RPMI8226 (cell line): ENCODE measurements around the gene STPG3.

ENCODE experiments used
- DNase-seq: peaks from one replicate; pipeline ENCODE4 v3.0.0-alpha.2; 2015

Gene STPG3

DNA sequence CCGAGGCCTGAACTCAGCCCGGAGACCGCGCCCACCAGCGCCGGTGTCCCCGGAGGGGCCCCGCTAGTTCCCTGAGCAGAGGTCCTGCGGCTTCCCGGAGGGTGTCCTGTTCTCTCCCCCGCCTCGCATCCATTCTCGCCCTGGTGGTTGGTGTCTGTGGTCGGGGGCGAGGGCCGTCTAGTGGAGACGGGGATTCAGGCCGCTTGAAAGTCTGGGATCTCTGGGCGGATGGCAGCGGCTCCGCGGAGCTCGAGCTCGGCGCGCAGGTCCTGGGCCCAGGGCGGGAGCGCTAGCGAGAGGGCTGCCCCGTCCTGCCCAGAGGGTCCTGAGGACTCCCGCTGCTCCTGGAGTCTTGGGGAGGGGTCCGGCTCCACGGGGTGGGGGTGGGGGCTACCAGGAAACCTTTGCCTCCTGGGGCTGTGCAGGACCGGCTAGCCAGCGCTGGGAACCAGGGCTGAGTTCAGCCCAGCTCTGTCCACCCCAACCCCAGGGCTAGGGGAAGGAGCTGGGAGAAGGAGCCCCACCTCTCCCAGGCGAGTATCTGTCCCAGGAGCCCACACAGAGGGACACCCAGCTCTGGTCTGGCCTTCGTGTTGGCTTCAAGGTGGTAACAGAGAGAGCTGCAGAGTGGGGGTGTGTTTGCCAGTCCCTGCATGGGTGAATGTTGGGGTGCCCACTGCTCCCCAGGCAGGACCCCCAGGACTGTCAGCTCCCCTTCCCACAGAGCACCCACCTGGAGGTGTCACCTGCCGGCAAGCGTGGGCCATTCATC is 30.4 kb downstream of the STPG3 start:
- no peak for DNase-seq

DNA sequence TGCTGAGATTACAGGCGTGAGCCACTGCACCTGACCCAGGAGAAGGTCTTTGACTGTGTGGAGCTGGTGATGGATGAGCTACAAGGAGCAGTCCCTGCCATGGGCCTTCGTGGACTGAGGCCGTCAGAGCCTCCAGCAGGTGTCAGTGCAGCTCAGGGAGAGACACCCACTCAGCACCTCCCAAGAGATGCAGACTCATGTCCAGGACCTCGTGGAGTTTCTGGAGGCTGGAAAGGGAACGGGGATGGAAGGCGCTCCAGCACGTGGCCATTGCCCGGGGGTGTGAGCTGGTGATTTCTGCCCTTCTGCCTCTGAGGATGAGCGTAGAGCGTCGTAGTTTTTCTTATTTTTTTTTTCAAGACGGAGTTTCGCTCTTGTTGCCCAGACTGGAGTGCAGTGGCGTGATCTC is 35.9 kb downstream of the STPG3 start:
- DNase-seq: peak; percentile 87

DNA sequence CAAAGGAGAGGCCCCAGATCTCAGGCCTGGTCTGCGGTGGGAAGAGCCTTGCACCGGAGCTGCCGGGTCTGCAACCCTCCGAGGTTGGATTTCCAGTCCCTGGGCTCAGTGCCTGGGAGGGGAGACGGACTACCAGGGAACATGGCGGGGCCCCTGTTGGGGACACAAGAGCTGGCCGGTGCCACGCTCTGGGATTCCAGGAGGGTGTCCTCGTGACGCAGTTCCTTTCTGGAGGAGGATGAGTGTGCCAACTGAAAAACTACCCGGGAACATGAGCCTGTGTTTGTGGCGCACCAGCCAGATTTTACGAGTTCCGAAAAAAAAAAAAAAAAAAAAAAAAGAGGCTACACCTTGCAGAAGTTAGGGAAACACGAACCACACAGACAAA is 42.0 kb downstream of the STPG3 start:
- DNase-seq: no peak

DNA sequence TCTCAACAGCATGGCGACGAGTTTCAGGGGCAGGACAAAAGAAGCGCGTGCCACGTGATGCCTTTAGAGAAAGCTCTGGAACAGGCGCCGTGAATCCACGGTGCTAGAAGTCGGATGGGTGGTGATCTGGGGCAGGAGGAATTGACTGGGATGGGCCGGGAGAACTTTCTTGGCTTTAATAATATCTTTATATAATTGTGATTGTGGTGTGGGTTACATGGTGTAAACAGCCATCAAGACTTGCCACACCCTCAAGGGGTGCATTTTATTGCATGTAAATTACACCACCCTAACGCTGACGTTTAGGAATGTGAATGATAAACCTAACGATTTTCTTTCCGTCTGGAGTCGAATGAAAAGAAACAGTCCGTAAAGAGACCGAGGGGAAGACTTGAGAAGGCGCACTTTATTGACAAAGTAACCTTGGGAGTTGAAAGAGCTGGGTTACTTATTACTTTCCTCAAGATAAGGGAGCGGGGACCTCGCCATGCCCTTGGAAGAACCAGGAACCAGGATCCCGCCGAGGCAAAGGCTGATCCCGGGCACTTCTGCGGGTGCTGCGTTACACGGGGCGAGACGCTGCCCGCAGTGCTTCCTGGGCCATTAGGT is 42.5 kb downstream of the STPG3 start:
- no peak for DNase-seq

DNA sequence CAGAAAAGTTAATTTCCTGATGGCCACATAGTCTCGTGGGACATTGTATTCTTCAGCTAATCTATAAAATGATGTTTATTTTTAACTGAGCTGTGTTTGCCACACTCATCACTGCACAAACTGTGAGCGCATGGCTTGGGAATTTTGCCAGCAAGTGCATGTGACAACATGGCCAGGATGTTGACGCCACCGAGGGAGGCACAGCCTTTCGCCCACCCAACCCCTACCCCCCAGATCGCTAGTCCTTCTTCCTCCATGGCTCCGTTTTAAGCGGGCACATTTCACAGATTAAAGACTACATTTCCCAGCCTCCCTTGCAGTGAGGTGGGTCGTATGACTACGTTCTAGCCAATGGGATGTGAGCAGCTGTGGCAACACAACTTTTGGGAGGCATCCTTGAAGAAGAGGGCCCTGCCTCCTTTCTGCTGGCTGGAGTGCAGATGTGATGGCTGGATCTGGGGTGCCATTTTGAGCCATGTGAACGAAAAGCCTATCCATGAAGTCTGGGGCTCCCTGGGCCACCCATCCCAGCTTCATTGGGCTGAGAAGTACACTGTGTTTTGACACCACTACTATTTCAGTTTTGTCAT is 43.1 kb downstream of the STPG3 start:
- peak; percentile 75 for DNase-seq

DNA sequence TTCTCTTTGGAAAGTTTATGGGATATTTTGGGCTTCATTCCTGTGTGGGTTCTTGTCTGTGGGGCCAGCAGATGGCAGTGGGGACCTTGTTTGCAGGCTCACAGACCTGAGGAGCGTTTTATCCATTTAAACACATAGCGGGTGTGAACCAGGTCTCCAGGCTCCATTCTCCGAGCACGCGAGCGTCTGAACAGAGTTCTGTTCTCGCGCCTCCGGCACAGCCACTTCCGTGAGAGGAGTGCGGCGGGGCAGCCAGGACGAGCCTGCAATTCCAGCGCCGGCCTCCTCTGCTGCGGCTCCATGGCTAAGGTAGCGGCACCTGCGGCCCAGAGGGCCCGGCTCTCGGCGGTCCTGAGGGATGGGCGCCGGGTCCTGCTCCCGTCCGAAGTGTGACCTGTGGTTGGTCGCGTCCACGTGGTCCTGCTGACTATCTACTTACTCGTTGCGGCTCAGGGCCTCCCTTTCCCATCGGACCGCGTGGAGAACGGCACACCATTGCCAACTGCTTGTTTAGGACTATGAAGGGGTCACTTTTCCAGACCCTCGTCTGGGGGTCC is 43.7 kb downstream of the STPG3 start:
- DNase-seq: peak; percentile 51

DNA sequence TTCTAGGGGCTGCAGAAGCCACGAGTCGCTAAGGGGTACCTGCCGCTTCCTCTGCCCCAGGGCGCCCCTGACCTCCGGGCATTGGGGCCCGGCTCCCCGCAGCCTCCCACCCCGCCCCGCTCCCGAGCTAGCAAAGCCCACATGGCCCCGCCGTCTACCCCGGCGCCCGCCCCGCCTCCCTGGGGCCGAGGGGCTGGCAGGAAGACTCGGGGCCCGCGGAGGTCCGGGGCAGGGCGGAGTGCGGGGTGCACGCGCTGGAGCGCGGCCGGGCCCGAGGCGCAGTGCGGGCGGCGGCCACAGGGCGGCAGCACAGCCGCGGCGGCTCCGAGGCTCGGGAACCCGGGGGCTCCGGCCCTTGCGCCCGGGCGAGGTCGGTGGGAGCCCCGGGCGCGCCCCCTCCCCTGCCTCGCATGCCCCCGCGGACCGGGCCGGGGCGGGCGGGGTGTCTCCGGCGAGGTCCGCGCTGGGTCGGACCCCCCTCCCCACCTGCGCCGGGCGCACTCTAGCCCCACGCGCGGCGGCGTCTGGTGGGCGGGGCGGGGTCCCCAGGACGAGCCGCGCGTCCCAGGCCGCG is 44.2 kb downstream of the STPG3 start:
- DNase-seq: peak; percentile 78

DNA sequence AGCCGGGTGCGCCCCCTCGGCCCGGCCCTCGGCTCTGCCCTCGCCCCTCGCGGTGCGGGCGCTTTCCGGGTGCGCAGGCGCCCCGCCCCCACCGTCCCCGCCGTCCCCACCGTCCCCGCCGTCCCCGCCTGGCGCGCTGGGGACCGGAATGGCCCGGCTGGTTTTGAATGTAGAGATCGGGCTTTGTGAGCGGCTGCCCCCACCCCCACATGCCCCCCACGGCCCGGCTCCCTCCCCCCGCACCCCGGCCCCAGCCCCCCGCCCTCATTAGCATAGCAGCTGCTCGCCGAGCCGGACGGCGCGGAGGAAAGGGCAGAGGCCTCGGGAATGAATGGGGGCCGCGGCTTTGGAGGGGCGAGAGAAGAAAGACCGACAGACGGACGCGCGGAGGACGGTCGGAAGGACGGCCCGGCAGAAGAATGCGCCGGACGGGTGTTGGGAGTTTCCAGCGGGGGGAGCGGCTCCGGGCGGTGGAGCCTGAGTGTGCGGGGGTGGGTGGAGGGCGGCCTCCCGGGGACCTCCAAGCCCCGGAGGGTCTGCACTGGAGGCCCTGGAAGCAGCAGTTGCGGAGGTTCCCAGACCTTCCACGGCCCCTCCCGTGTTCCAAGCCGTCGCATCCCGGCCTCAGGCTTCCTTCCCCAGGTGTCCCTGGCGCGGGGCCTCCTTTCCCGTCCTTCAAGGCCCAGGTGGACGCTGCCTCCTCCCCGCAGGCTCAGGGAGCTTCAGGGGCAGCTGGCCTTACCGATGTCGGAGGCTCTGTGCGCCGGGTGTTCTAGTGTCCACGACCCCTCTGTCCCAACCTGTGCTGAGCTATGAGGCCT is 45.0 kb downstream of the STPG3 start:
- no peak for DNase-seq

DNA sequence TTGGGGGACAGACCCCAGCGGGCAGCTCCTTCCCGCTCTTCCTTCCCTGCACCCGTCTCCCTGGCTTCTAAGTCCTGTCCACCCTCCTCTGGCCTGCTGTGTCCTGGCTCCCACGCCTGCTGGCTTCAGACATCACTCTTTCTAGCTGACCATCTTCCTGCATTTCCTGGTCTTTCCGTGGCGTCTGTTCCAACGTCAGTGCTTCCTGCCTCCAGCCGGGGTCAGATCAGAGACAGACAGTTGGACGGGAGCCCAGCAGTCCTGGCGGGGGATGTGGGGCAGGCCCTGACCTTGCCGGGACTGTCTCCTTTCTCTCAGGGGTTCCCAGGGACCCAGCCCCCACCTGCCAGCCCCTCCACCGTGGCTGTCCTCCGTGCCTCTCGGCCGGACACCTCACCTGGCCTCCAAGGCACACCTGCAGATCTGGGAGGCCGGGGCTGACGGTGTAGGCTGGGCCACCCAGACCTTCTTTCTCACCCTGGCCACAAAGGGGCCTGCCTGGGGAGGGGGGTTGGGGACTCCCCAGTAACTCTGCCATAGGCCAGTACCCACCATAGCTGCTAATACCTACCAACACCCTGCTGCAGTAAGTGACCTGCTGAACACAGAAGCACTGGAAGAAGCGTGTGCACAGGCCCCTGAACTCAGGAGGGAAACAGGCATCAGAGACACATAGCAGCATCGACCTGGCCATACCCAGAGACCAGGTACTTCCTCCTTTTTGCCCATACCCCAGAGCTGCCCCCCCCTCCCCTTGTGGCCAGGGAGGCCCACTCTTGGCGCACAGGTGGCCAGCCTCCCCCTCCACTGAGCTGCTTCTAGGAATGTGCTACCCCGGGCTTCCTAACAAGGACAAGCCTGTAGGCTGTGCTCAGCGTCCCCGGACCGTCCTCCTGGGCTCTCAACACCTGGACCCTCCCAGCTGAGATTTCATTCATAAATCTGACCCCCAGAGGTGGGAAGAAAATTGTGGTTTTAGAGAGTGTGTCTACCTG is 45.9 kb downstream of the STPG3 start:
- peak; percentile 84 for DNase-seq

DNA sequence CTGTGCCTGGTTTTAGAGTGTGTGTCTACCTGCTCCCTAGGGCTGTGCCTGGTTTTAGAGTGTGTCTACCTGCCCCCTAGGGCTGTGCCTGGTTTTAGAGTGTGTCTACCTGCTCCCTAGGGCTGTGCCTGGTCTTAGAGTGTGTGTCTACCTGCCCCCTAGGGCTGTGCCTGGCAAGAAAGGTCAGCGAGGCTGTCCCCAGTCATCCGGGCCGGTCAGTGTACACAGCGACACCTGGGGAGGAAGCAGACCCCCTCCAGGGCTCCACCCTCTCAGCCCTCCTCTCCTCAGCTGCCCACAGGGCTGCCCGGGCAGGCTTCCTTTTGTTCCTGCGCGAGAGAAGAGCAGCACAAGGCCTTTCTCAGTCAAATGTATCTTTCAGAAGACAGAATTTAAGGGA is 46.9 kb downstream of the STPG3 start:
- no peak for DNase-seq

DNA sequence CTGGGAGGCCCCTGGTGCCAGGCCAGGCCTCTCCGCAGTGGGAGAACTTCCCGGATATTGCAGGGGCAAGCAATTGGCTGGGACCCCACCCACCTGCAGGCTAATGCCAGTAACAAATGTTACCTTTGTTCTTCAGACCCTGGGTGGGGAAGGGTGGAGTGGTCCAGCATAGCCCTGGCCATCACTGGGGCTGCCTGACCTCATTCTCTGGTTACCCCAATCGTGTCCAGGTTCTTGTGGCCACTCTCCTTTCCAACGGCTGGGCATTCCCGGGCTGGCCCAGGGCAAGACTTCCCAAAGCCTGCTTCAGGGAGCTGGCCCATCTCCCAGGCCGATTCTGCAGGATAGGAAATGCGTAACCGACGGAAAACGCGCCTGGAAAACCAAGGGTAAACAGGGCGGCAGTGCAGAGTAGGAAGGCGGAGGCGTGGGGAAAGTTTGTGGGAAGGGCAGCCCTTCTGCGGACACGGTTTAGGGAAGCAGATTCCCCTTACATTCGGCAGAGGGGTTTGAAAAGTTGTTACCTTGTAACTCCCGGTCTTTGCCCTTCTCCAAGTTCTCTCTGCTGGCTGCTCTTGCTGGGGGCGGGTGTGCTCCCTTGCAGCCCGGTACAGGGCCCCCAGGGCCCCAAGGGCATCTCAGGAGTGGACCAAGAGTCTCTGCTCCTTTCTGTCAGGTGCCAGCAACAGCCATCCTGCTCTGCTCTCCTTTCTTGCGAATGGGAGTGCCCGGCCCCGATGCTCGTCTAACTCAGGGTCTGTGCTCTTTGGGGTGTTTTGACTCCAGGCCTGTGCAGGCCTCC is 47.5 kb downstream of the STPG3 start:
- DNase-seq: no peak

DNA sequence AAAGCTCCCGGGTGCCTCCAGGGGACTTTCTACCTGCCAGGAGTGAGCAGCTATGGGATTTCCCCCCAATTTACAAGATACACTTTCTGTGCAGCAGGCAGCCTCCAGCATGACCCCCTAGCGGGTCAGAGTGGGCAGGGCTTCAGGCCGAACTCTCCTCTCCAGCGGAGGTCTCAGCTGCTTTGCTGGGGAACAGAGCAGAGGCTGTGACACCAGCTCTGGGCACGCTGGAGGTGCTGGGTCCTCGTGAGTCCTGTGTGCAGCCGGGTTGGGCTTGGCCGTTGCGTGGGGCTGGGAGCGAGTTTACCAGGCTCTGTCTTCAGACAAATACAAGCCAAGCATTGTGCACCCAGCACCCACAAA is 48.1 kb downstream of the STPG3 start:
- DNase-seq: no peak

DNA sequence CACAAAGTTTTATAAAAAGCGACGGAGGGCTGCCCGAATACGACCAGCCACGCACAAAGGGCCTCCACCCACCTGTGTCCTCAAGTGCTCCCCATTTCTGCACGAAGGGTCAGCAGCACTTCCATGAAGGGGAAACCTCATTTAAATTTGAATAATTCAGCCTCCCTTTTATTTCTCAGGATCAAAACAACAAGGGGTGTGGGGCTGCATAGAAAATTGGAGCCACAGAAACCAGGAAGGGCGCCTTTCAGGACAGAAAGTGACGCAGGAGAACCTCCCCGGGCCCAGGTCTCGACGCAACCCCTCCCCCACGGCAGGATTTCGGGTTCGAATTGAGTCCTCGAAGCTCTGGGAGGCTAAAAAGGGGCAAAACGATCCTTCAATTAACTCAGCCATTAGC is 48.9 kb downstream of the STPG3 start:
- no peak for DNase-seq

DNA sequence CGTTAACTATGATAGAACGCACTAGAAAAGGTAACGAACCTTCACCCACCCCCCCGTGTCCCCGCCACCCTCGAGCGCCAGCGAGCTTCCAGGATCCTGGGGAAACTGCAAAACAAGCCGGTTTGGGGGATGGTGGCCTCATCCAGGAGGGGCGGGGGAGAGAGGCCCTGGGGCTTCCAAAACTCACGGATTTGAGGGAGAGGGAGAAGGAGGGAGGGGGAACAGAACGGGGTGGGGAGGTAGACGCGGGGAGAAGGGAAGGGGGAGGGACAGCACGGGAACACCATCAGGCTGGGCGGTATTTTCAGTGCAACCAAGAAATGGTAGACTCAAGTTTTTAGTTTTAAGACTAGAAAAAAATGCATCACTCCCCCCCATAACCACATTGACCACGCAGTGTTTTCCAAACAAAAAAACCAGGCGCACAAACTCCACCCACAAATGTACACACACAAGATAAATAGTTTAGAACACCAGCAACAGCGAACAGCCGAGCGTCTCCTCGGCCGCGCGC is 49.5 kb downstream of the STPG3 start:
- peak; percentile 69 for DNase-seq

DNA sequence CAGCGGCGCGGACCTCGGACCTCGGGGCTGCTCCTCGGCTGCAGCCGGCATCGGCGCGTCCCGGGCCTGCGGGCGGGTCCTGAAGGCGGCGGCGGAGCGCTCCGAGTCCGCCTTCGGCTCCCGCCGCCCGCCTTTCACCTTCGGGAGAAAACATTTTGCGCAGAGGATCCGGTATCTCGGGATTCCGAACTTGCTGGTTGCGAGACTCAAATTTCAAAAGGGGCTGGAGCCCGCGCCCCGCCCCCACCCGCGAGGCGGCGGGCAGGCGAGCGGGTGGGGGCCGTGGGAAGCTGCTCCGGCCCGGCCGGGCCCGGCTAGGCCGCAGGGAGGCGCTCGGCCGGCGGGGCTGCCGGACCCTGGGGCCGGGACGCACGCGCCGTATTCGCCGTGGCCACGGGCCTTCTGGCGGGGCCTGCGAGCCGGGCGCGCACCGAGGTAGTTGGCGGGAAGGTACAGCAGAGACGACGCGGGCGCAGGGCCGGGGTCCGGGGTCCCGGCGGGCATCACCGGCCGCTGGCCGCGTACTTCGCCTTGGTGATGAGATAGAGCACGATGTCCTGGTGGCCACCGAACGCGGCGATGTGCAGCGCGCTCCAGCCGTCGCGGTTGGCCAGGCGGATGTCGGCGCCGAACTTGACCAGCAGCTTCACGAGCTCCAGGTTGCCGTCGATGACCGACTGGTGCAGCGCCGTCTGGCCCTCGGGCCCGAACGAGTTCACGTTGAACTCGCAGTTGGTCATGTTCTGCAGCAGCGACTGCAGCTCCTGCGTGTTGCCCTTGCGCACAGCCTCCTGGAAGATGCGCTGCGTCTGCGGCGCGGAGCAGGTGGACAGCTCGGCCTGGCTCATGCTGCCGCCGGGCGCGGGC is 50.2 kb downstream of the STPG3 start:
- DNase-seq: peak; percentile 79

DNA sequence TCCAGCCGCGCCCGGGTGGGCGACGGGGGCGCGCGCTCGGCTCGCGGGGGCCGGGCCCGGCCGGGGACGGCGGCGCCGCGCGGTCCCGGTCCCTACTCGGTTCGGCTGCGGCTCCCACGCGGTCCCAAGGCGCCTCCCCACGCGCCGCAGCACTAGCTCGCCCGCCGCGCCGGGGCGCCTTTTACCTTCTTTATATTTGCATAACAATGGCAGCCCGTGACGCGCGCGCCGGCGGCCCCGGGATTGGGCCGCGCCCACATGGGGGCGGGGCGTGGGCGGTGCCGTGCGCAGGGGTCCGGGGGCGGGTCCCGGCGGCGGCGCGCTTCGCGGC is 51.0 kb downstream of the STPG3 start, which contains the start of gene NRARP:
Gene NRARP, minus strand, starts transcription at position 154 of the 331 bp plus-strand sequence. CDS start 343 bp downstream, outside the sequence.
- peak; percentile 97 for DNase-seq

DNA sequence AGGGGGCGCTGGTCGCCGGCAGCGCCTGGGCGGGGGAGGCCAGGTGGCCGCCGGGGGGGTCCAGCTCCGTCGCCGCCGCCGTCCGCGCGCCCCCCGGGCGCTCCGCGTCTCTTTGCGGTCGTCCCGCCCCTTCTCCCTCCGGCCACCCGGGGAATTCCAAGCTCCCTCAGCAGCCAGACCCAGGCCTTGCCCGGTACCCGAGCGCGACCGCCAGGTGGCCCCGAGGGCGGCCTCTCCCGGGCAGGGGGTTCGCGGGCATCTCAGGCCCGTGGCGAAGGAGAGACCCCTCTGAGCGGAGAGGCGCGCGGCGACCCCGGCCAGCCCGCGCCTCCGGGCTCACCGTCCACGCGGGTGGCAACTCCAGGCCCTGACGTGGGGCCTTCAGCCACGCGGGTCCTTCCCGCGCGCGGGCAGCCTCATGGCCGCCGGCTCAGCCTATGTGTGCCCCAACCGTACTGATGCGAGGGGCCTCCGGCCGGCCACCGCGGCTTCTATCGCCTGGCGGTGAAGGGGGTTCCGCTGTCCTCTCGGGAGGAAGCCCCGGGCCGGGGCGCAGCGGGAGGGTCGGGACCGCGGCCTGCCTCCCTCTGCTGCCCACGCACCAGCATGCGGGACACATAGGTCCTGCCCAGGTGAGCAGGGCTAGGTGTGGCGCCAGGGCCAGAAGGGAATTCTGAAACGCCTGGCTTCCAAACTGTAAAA is 51.5 kb downstream of the STPG3 start:
- DNase-seq: no peak
